Pancreas (tissue), 10 donors: ENCODE measurements around the gene GPR152. TPM values are rescaled to one million over a fixed set of nuclear protein-coding genes. Genes with fewer than 3 reads are reported as not detected.
A peak's percentile ranks its signal among the peaks of the same experiment; 100 is the strongest.

Experiments used
- ATAC-seq, 4 donors: fragments of 200-7000 bp; cut with Tn5 transposase; one replicate each; pipeline versions ENCODE4 v1.8.0 to v1.9.1; 2020; ENCODE audit warnings: mild to moderate bottlenecking in 4 of 4, moderate library complexity in 4 of 4
- DNase-seq, 6 donors: peaks; one replicate each; pipeline ENCODE4 v3.0.0-alpha.2; 2020
- FAIRE-seq: peaks from 2 replicates; lab custom pipeline; 2012; peaks lifted over from hg19 to GRCh38; lab: Jason Lieb, UNC
- H3K27ac ChIP-seq, 4 donors: fragments of 200-600 bp; sonication (generic); 1 replicate in 3 of 4; 2 replicates in 1 of 4; pipeline versions ENCODE4 v1.5.0 to v1.8.0; 2020
- H3K27me3 ChIP-seq, 4 donors: fragments of 200-600 bp; one replicate each; pipeline ENCODE4 v1.8.0; 2021
- H3K36me3 ChIP-seq, 3 donors: fragments of 200-600 bp; sonication (generic) in 1 of 3; one replicate each; pipeline versions ENCODE4 v1.5.0 to v1.8.0; 2020 to 2021
- H3K4me1 ChIP-seq, 3 donors: fragments of 200-600 bp; one replicate each; pipeline ENCODE4 v1.8.0; 2021
- H3K4me3 ChIP-seq, 4 donors: fragments of 200-600 bp; sonication (generic) in 2 of 4; one replicate each; pipeline versions ENCODE4 v1.5.0 to v1.8.0; 2020 to 2021
- H3K9me3 ChIP-seq, 4 donors: fragments of 200-600 bp; one replicate each; pipeline ENCODE4 v1.8.0; 2021
- WGBS, 2 donors: extraction: QIAGEN DNeasy Blood & Tissue Kit; methylation state at CpG; one replicate each; pipeline ENCODE4 v1.1.7; 2013; 5-methylcytosine and 5-hydroxymethylcytosine counted together
- intact Hi-C, 3 donors: fragments of 100-400 bp; cut with DNase I; formaldehyde crosslinking; loops; one replicate each; pipeline versions ENCODE4 v1.11.1 to v1.14.2; 2022
- polyA plus RNA-seq, 2 donors: library from polyadenylated mRNA; stranded (reverse); fragments of 200-250 nt; gene quantifications; one replicate each; pipeline ENCODE4 v1.2.3, GENCODE V29; 2013
- total RNA-seq, 6 donors: library from RNA; stranded (reverse); fragmentation: NEBNext Ultra II Directional in 4 of 6; extraction: Animal tissue kit (Norgen Biotek cat#: 25700) in 4 of 6; gene quantifications; one replicate each; pipeline versions ENCODE4 v1.2.1 to v1.2.4, GENCODE V29; 2021 to 2023
- TF ChIP-seq, protein P1 (sequence below), 4 donors: fragments of 200-600 bp; sonication (generic) in 3 of 4; IDR thresholded peaks; one replicate each; pipeline versions ENCODE4 v1.5.0 to v1.8.0; 2021; ENCODE audit warnings: antibody characterized with exemption in 4 of 4
- donor health status: healthy with polysubstance abuse.
- donor health status: DM: no; HTN: no; CAD: no; lungs with moderate emphysema.
- donor health status: DM: no; HTN: no; CAD: no.
- donor health status: control.
- donor health status: control.
- donor health status: Bipolar disorder and iron deficiency.
- donor health status: DM: yes; HTN: yes; CAD: no.
- donor health status: DM: no; HTN: no; CAD: no.
- donor health status: DM: no; HTN: no; CAD: no.
- donor health status: DM: yes; HTN: yes; CAD: no.

The GPR152 gene
- total and polyA plus RNA-seq, 8 donors = not detected

GRCh38 chr11:67445515-67445914 lies 7.0 kb downstream of the GPR152 start:
- intact Hi-C loops = no loop called here
- no peak for ATAC-seq
- no peak for FAIRE-seq
- WGBS, 2 donors = 83 to 85% methylated on average over 5 of the region's 5 CpGs
- Histone ChIP-seq H3K36me3 (no peaks in the 10 kb centered on the region), H3K9me3 (no peaks in the 10 kb centered on the region), H3K27ac (no peak overlapping the region), H3K27me3 (no peaks in the 10 kb centered on the region), H3K4me1 (peaks cover 0 to 10% (median 5%) of the 10 kb centered on the region in 3 donors), H3K4me3 (no peak overlapping the region)
- DNase-seq = no peak
- TF ChIP-seq, protein P1, sequence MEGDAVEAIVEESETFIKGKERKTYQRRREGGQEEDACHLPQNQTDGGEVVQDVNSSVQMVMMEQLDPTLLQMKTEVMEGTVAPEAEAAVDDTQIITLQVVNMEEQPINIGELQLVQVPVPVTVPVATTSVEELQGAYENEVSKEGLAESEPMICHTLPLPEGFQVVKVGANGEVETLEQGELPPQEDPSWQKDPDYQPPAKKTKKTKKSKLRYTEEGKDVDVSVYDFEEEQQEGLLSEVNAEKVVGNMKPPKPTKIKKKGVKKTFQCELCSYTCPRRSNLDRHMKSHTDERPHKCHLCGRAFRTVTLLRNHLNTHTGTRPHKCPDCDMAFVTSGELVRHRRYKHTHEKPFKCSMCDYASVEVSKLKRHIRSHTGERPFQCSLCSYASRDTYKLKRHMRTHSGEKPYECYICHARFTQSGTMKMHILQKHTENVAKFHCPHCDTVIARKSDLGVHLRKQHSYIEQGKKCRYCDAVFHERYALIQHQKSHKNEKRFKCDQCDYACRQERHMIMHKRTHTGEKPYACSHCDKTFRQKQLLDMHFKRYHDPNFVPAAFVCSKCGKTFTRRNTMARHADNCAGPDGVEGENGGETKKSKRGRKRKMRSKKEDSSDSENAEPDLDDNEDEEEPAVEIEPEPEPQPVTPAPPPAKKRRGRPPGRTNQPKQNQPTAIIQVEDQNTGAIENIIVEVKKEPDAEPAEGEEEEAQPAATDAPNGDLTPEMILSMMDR (IDR thresholded peaks at IDR 0.05) = no peak

GRCh38 chr11:67442504-67443404 lies 9.8 kb downstream of the GPR152 start:
- H3K36me3 ChIP-seq = no peaks in the 10 kb centered on the region
- peaks cover 0 to 10% (median 5%) of the 10 kb centered on the region in 3 donors for H3K4me1 ChIP-seq
- FAIRE-seq (no peak), DNase-seq (peak in 3 of 6 donors; percentile 44 to 74 (median 56)), ATAC-seq (peak in 2 of 4 donors; percentile 1 to 8)
- no peaks in the 10 kb centered on the region for H3K27me3 ChIP-seq
- intact Hi-C loops = no loop called here
- WGBS, 2 donors = 25 to 36% methylated on average over 32 to 45 of the region's 45 CpGs
- TF ChIP-seq, protein P1 (IDR thresholded peaks at IDR 0.05) = no peak
- peak overlapping the region; percentile 74 to 94 (median 86) for H3K4me3 ChIP-seq
- H3K9me3 ChIP-seq = no peaks in the 10 kb centered on the region
- H3K27ac ChIP-seq = peak overlapping the region; percentile 78 to 93 (median 84)

GRCh38 chr11:67441731-67442351 lies 10.7 kb downstream of the GPR152 start:
- no peaks in the 10 kb centered on the region for H3K36me3 ChIP-seq
- intact Hi-C loops = no loop called here
- 79 to 80% methylated on average over 28 of the region's 28 CpGs for WGBS, 2 donors
- no peak overlapping the region for H3K27ac ChIP-seq
- no peaks in the 10 kb centered on the region for H3K27me3 ChIP-seq
- H3K4me1 ChIP-seq = peaks cover 0 to 10% (median 5%) of the 10 kb centered on the region in 3 donors
- FAIRE-seq (no peak), DNase-seq (peak in 3 of 6 donors; percentile 42 to 79 (median 56)), ATAC-seq (no peak)
- H3K9me3 ChIP-seq = no peaks in the 10 kb centered on the region
- TF ChIP-seq, protein P1 (IDR thresholded peaks at IDR 0.05) = no peak
- H3K4me3 ChIP-seq = peak overlapping the region in 1 of 4 donors; percentile 91

GRCh38 chr11:67441098-67441563 lies 11.4 kb downstream of the GPR152 start:
- H3K9me3 ChIP-seq = no peaks in the 10 kb centered on the region
- no peaks in the 10 kb centered on the region for H3K36me3 ChIP-seq
- WGBS, 2 donors = 91% methylated on average over 21 of the region's 21 CpGs
- DNase-seq = peak in 1 of 6 donors; percentile 60
- H3K27me3 ChIP-seq = no peaks in the 10 kb centered on the region
- no peak overlapping the region for H3K27ac ChIP-seq
- intact Hi-C loops = no loop called here
- no peak overlapping the region for H3K4me3 ChIP-seq
- ATAC-seq = no peak
- TF ChIP-seq, protein P1 (IDR thresholded peaks at IDR 0.05) = no peak
- peaks cover 0 to 10% (median 5%) of the 10 kb centered on the region in 3 donors for H3K4me1 ChIP-seq
- FAIRE-seq = no peak
